22Rv1 (cell line): ENCODE data around the gene CHAC1.

ENCODE experiments used
- CTCF ChIP-seq: fragments of 450-650 bp; IDR thresholded peaks from 2 replicates; pipeline ENCODE4 v1.5.1; 2017; ENCODE audit warnings: mild to moderate bottlenecking
- ZFX ChIP-seq: fragments of 450-650 bp; IDR thresholded peaks from 2 replicates; pipeline ENCODE4 v1.6.1; 2017; ENCODE audit warnings: antibody characterized with exemption, borderline replicate concordance

GRCh38 chr15:40925495-40925862, 27.8 kb upstream of the CHAC1 start:
- TF ChIP-seq CTCF: no peak
- no peak for TF ChIP-seq ZFX
